ENCODE data around the gene OTUD4.

DNA sequence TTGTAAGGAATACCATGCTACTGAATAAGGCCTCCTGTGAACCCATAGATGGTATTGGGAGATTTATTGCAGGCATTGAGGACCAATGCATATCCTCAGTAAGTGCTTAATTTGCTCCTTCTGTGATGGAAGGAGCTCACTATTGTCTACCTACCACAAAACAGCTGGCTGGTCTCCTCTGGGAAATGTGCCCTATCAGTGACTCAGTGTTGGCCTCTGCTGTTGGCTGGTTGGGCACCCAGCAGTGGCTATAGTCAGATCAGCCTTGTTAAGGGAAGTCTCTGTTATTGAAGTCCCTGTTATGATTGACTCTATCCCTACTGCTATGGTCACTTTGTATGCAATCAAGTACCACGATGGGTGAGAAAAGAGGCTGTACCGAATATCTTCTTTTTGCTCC is 27.5 kb upstream of the OTUD4 start:
- TF ChIP-seq, protein P1, sequence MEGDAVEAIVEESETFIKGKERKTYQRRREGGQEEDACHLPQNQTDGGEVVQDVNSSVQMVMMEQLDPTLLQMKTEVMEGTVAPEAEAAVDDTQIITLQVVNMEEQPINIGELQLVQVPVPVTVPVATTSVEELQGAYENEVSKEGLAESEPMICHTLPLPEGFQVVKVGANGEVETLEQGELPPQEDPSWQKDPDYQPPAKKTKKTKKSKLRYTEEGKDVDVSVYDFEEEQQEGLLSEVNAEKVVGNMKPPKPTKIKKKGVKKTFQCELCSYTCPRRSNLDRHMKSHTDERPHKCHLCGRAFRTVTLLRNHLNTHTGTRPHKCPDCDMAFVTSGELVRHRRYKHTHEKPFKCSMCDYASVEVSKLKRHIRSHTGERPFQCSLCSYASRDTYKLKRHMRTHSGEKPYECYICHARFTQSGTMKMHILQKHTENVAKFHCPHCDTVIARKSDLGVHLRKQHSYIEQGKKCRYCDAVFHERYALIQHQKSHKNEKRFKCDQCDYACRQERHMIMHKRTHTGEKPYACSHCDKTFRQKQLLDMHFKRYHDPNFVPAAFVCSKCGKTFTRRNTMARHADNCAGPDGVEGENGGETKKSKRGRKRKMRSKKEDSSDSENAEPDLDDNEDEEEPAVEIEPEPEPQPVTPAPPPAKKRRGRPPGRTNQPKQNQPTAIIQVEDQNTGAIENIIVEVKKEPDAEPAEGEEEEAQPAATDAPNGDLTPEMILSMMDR (IDR thresholded peaks at IDR 0.05), result no peak
- no peak for TF ChIP-seq POLR2A (IDR thresholded peaks at IDR 0.05)

Data from Peyer's patch (tissue), 4 donors.